ENCODE data around the gene SPATA31C2. TPM values are rescaled to one million over a fixed set of nuclear protein-coding genes. Genes with fewer than 3 reads are reported as not detected.

The SPATA31C2 gene
- total RNA-seq, 4 donors from 2014 or later = not detected

- no peak for DNase-seq (ENCODE audit: extremely low spot score)
- Histone ChIP-seq H3K36me3 (no peaks in the 10 kb centered on the region), H3K27ac (replicated peaks in 1 of 4) (no peak overlapping the region), H3K9me3 (peaks cover 0 to 4% (median 0%) of the 10 kb centered on the region in 4 donors), H3K27me3 (no peaks in the 10 kb centered on the region), H3K4me1 (no peaks in the 10 kb centered on the region), H3K4me3 (no peak overlapping the region)
- TF ChIP-seq EP300 (IDR thresholded peaks at IDR 0.05) (no peak), POLR2A (IDR thresholded peaks at IDR 0.05; ENCODE audit: low read depth) (no peak), CTCF (IDR thresholded peaks at IDR 0.05) (no peak), POLR2AphosphoS5 (IDR thresholded peaks at IDR 0.05) (no peak)
- 86% methylated on average over 3 of the region's 3 CpGs for WGBS
- intact Hi-C loops (cut with DNase I) = no loop called here
These were observed 39.1 kb upstream of the SPATA31C2 start for GRCh38 chr9:88177371-88177770.

GRCh38 chr9:88174324-88174723, 36.0 kb upstream of the SPATA31C2 start:
- no peaks in the 10 kb centered on the region for H3K27me3 ChIP-seq
- TF ChIP-seq EP300 (IDR thresholded peaks at IDR 0.05) (no peak), CTCF (IDR thresholded peaks at IDR 0.05) (no peak), POLR2AphosphoS5 (IDR thresholded peaks at IDR 0.05) (no peak), POLR2A (IDR thresholded peaks at IDR 0.05; ENCODE audit: low read depth) (no peak)
- intact Hi-C loops (cut with DNase I) = no loop called here
- no peak overlapping the region for H3K27ac ChIP-seq (replicated peaks in 1 of 4)
- peaks cover 0 to 4% (median 0%) of the 10 kb centered on the region in 4 donors for H3K9me3 ChIP-seq
- no peak for DNase-seq (ENCODE audit: extremely low spot score)
- H3K4me3 ChIP-seq = no peak overlapping the region
- WGBS = 49% methylated on average over 4 of the region's 4 CpGs
- H3K36me3 ChIP-seq = no peaks in the 10 kb centered on the region
- no peaks in the 10 kb centered on the region for H3K4me1 ChIP-seq

GRCh38 chr9:88173378-88173999, 35.2 kb upstream of the SPATA31C2 start:
- Histone ChIP-seq H3K27ac (replicated peaks in 1 of 4) (no peak overlapping the region), H3K27me3 (no peaks in the 10 kb centered on the region), H3K36me3 (no peaks in the 10 kb centered on the region), H3K9me3 (peaks cover 0 to 4% (median 0%) of the 10 kb centered on the region in 4 donors), H3K4me3 (no peak overlapping the region), H3K4me1 (no peaks in the 10 kb centered on the region)
- 82% methylated on average over 10 of the region's 10 CpGs for WGBS
- TF ChIP-seq EP300 (IDR thresholded peaks at IDR 0.05) = no peak
- no peak for TF ChIP-seq POLR2AphosphoS5 (IDR thresholded peaks at IDR 0.05)
- TF ChIP-seq POLR2A (IDR thresholded peaks at IDR 0.05; ENCODE audit: low read depth) = no peak
- peak; percentile 47 to 61 (median 54) for TF ChIP-seq CTCF (IDR thresholded peaks at IDR 0.05)
- intact Hi-C loops (cut with DNase I) = no loop called here
- DNase-seq (ENCODE audit: extremely low spot score) = no peak

GRCh38 chr9:88169700-88170099, 31.4 kb upstream of the SPATA31C2 start:
- no peaks in the 10 kb centered on the region for H3K4me1 ChIP-seq
- TF ChIP-seq CTCF (IDR thresholded peaks at IDR 0.05) = no peak
- TF ChIP-seq POLR2AphosphoS5 (IDR thresholded peaks at IDR 0.05) = no peak
- TF ChIP-seq POLR2A (IDR thresholded peaks at IDR 0.05; ENCODE audit: low read depth) = no peak
- TF ChIP-seq EP300 (IDR thresholded peaks at IDR 0.05) = no peak
- H3K4me3 ChIP-seq = no peak overlapping the region
- H3K27ac ChIP-seq (replicated peaks in 1 of 4) = no peak overlapping the region
- H3K9me3 ChIP-seq = no peaks in the 10 kb centered on the region
- intact Hi-C loops (cut with DNase I) = no loop called here
- H3K27me3 ChIP-seq = no peaks in the 10 kb centered on the region
- no peaks in the 10 kb centered on the region for H3K36me3 ChIP-seq
- no peak for DNase-seq (ENCODE audit: extremely low spot score)

- no peak for DNase-seq (ENCODE audit: extremely low spot score)
- H3K27me3 ChIP-seq = no peaks in the 10 kb centered on the region
- H3K4me1 ChIP-seq = no peaks in the 10 kb centered on the region
- intact Hi-C loops (cut with DNase I) = no loop called here
- WGBS = 84% methylated on average over 3 of the region's 3 CpGs
- TF ChIP-seq POLR2AphosphoS5 (IDR thresholded peaks at IDR 0.05) (no peak), POLR2A (IDR thresholded peaks at IDR 0.05; ENCODE audit: low read depth) (no peak), EP300 (IDR thresholded peaks at IDR 0.05) (no peak), CTCF (IDR thresholded peaks at IDR 0.05) (no peak)
- no peak overlapping the region for H3K4me3 ChIP-seq
- no peaks in the 10 kb centered on the region for H3K9me3 ChIP-seq
- no peaks in the 10 kb centered on the region for H3K36me3 ChIP-seq
- no peak overlapping the region for H3K27ac ChIP-seq (replicated peaks in 1 of 4)
These were observed 30.3 kb upstream of the SPATA31C2 start for GRCh38 chr9:88168564-88168963.

Data from esophagus muscularis mucosa (tissue), 4 donors.